HepG2 (cell line): ENCODE results near the gene GRHL3. TPM values are rescaled to one million over a fixed set of nuclear protein-coding genes. Genes with fewer than 3 reads are reported as not detected.

ENCODE experiments used
- ATAC-seq: fragments of 200-7000 bp; cut with Tn5 transposase; 3 replicates; pipeline ENCODE4 v1.9.1; 2020; ENCODE audit warnings: mild to moderate bottlenecking, moderate library complexity
- BruUV-seq: library from RNA; stranded (reverse); fragments of 400-500 nt; replicated peaks from 2 replicates; lab custom pipeline; 2021; lab: Mats Ljungman, UMichigan
- CTCF ChIA-PET: fragments of 300-600 bp; formaldehyde crosslinking; extraction: SDS; loops from one replicate; lab custom pipeline; 2021; ENCODE audit warnings: low total read pairs, inconsistent platforms, low intra/inter-chr PET ratio; lab: Yijun Ruan, JAX
- POLR2A ChIA-PET: fragments of 350-600 bp; sonication (Branson Sonifier 250); formaldehyde crosslinking; loops from one replicate; lab custom pipeline; 2020; ENCODE audit warnings: antibody characterized with exemption, inconsistent platforms; lab: Yijun Ruan, JAX
- DNase-seq: peaks from one replicate; pipeline ENCODE4 v3.0.0-alpha.2; 2015; ENCODE audit warnings: low spot score
- FAIRE-seq: peaks from 3 replicates; lab custom pipeline; 2011; peaks lifted over from hg19 to GRCh38; lab: Jason Lieb, UNC
- H2AFZ ChIP-seq: one replicate; pipeline ENCODE4 v1.6.1; 2011; ENCODE audit warnings: low read length, inconsistent platforms
- H3K27ac ChIP-seq: fragments of 300-600 bp; 3 replicates; pipeline ENCODE4 v1.8.0; 2011; ENCODE audit warnings: mixed run types, mild to moderate bottlenecking, mixed read lengths, low read length, inconsistent platforms; ENCODE audit not compliant: insufficient read depth; ENCODE audit errors: extremely low read length
- H3K27me3 ChIP-seq, 2 experiments: fragments of 200-600 bp in 1 of 2; 2 replicates in 1 of 2; 3 replicates in 1 of 2; pipeline versions ENCODE4 v1.6.0 to v1.8.0; 2011; ENCODE audit warnings: low read length in 2 of 2, mild to moderate bottlenecking in 2 of 2, moderate library complexity in 2 of 2, inconsistent platforms in 1 of 2; ENCODE audit not compliant: insufficient read depth in 2 of 2, control insufficient read depth in 1 of 2
- H3K36me3 ChIP-seq, 2 experiments: fragments of 200-600 bp in 1 of 2; replicated peaks in 1 of 2; 2 replicates in 1 of 2; 3 replicates in 1 of 2; pipeline versions ENCODE4 v1.5.1 to v1.8.0; 2011; ENCODE audit warnings: low read length in 2 of 2, inconsistent platforms in 1 of 2; ENCODE audit not compliant: insufficient read depth in 2 of 2, control insufficient read depth in 1 of 2
- H3K4me1 ChIP-seq: 2 replicates; pipeline ENCODE4 v1.5.1; 2012; ENCODE audit warnings: low read length, inconsistent platforms; ENCODE audit not compliant: insufficient read depth
- H3K4me2 ChIP-seq: 2 replicates; pipeline ENCODE4 v1.6.0; 2011; ENCODE audit warnings: low read depth, low read length, inconsistent platforms
- H3K4me3 ChIP-seq, 3 experiments: fragments of 200-600 bp in 1 of 3; sonication (generic), shearing (Covaris generic) in 1 of 3; replicated peaks in 1 of 3; 2 replicates each; pipeline ENCODE4 v1.5.1; 2011 to 2016; ENCODE audit warnings: low read length in 3 of 3, inconsistent platforms in 2 of 3, low read depth in 2 of 3, mild to moderate bottlenecking in 2 of 3, control low read depth in 1 of 3, mixed read lengths in 1 of 3; ENCODE audit not compliant: insufficient read depth in 1 of 3
- H3K79me2 ChIP-seq: one replicate; pipeline ENCODE4 v1.6.1; 2011; ENCODE audit warnings: low read length, inconsistent platforms; ENCODE audit not compliant: insufficient read depth
- H3K9ac ChIP-seq: 2 replicates; pipeline ENCODE4 v1.6.0; 2011; ENCODE audit warnings: mild to moderate bottlenecking, low read depth, low read length, inconsistent platforms; ENCODE audit not compliant: insufficient read depth
- H3K9me3 ChIP-seq: 2 replicates; pipeline ENCODE4 v1.5.1; 2012; ENCODE audit warnings: mild to moderate bottlenecking, low read length
- H4K20me1 ChIP-seq: 2 replicates; pipeline ENCODE4 v1.6.0; 2011; ENCODE audit warnings: inconsistent platforms, mild to moderate bottlenecking, low read length, moderate library complexity; ENCODE audit not compliant: insufficient read depth
- AFF4 ChIP-seq: sonication (generic); formaldehyde crosslinking; IDR thresholded peaks from 2 replicates; pipeline ENCODE4 v1.4.0; 2020; ENCODE audit warnings: missing genetic modification reagents
- ARNT2 ChIP-seq: sonication (generic); formaldehyde crosslinking; IDR thresholded peaks from 2 replicates; pipeline ENCODE4 v1.8.0; 2022; ENCODE audit warnings: mild to moderate bottlenecking, low read depth, missing genetic modification reagents, moderate library complexity
- MAFG ChIP-seq: sonication (generic); formaldehyde crosslinking; IDR thresholded peaks from 2 replicates; pipeline ENCODE4 v1.5.1; 2020; ENCODE audit warnings: mild to moderate bottlenecking, missing genetic modification reagents
- MIER3 ChIP-seq: IDR thresholded peaks from 2 replicates; pipeline ENCODE4 v1.6.1; 2016; ENCODE audit warnings: missing compliant biosample characterization, borderline replicate concordance
- MYNN ChIP-seq: sonication (generic); formaldehyde crosslinking; IDR thresholded peaks from 2 replicates; pipeline ENCODE4 v1.4.0; 2020; ENCODE audit warnings: mild to moderate bottlenecking, low read depth, missing genetic modification reagents
- POLR2AphosphoS5 ChIP-seq: IDR thresholded peaks from 2 replicates; pipeline ENCODE4 v1.6.1; 2012; ENCODE audit warnings: low read depth, low read length
- SNAPC4 ChIP-seq: sonication (generic); formaldehyde crosslinking; IDR thresholded peaks from 2 replicates; pipeline ENCODE4 v1.4.0; 2020; ENCODE audit warnings: mild to moderate bottlenecking, missing genetic modification reagents
- SP1 ChIP-seq, 2 experiments: fragments of 450-650 bp in 1 of 2; sonication (generic) in 1 of 2; formaldehyde crosslinking in 1 of 2; IDR thresholded peaks; 2 replicates each; pipeline versions ENCODE4 v1.4.0 to v1.6.1; 2016 to 2020; ENCODE audit warnings: missing genetic modification reagents in 1 of 2
- SRSF9 ChIP-seq: fragments of 200-400 bp; formaldehyde crosslinking; IDR thresholded peaks from 2 replicates; pipeline ENCODE4 v1.6.1; 2018; ENCODE audit warnings: borderline replicate concordance, mild to moderate bottlenecking, low read depth, low read length; ENCODE audit not compliant: insufficient read depth, poor library complexity, severe bottlenecking
- YY1 ChIP-seq: IDR thresholded peaks from 2 replicates; pipeline ENCODE4 v1.6.1; 2011; ENCODE audit warnings: low read length, low read depth, moderate library complexity, mild to moderate bottlenecking; ENCODE audit not compliant: insufficient read depth, insufficient replicate concordance
- ZBTB2 ChIP-seq: sonication (generic); formaldehyde crosslinking; IDR thresholded peaks from 2 replicates; pipeline ENCODE4 v1.8.0; 2022; ENCODE audit warnings: low read depth, missing genetic modification reagents
- ZNF224 ChIP-seq: sonication (generic); formaldehyde crosslinking; IDR thresholded peaks from 2 replicates; pipeline ENCODE4 v1.5.0; 2020; ENCODE audit warnings: mild to moderate bottlenecking, missing genetic modification reagents
- WGBS: methylation state at CpG from one replicate; pipeline ENCODE4 v1.1.6; 2017; ENCODE audit warnings: low lambda C conversion rate; 5-methylcytosine and 5-hydroxymethylcytosine counted together
- in situ Hi-C: cut with HindIII; loops from 2 replicates; pipeline ENCODE4 v1.10.0; 2017; ENCODE audit warnings: low pct_unique_long_range_greater_than_20kb; ENCODE audit not compliant: extremely low pct_ligation_motif_present
- intact Hi-C: fragments of 100-400 bp; cut with micrococcal nuclease; formaldehyde crosslinking; loops from one replicate; pipeline ENCODE4 v1.10.0; 2022; ENCODE audit not compliant: unreplicated experiment
- polyA plus RNA-seq, 8 experiments: library from polyadenylated mRNA; depleted of rRNA in 3 of 8; stranded (reverse) in 7 of 8; unstranded in 1 of 8; fragments of >200 nt; fragmentation: Illumina TruSeq in 4 of 8; extraction: Trizol in 4 of 8; gene quantifications; 2 replicates each; pipeline versions ENCODE4 v1.2.1 to v1.2.3, GENCODE V29; 2011 to 2016; ENCODE audit warnings: low read depth in 4 of 8, missing spikeins in 1 of 8, mixed read lengths in 1 of 8; ENCODE audit not compliant: insufficient read depth in 1 of 8
- total RNA-seq, 5 experiments: library from RNA; depleted of rRNA; stranded (reverse); fragments of >200 nt; fragmentation: Illumina TruSeq; extraction: Trizol; gene quantifications; 2 replicates each; pipeline ENCODE4 v1.2.3, GENCODE V29; 2016; ENCODE audit warnings: low read depth in 1 of 5
- TF ChIP-seq, protein P1 (sequence below): sonication (generic); formaldehyde crosslinking; IDR thresholded peaks from 2 replicates; pipeline ENCODE4 v1.4.0; 2020; ENCODE audit warnings: mild to moderate bottlenecking, missing genetic modification reagents

The GRHL3 gene
- total and polyA plus RNA-seq, 2 of the 13 experiments (the other 11 are each of a cell fraction or from before 2014, with no cell fraction given) = not detected

GRCh38 chr1:24379733-24380315 is 60.7 kb downstream of the GRHL3 start:
- FAIRE-seq (no peak), ATAC-seq (no peak), DNase-seq (no peak)
- intact Hi-C loops (loop anchor here (10.0 kb wide), 1 partner anchor 1015 kb away; the partner anchor contains the start of gene ZNF436), in situ Hi-C loops (no loop called here)
- H3K79me2 ChIP-seq = no peaks in the 10 kb centered on the region
- H3K9me3 ChIP-seq = no peaks in the 10 kb centered on the region
- no peaks in the 10 kb centered on the region for H3K27me3 ChIP-seq
- no peak overlapping the region for H3K27ac ChIP-seq
- peaks cover 9% of the 10 kb centered on the region; the same call in 1 of the 2 replicates for H3K4me1 ChIP-seq
- WGBS = 87% methylated on average over 8 of the region's 8 CpGs
- H2AFZ ChIP-seq = no peak overlapping the region
- BruUV-seq = no TSS peak
- no peak overlapping the region for H3K9ac ChIP-seq
- CTCF ChIA-PET = no interaction called here
- POLR2A ChIA-PET = no interaction called here
- no peaks in the 10 kb centered on the region for H3K36me3 ChIP-seq
- H3K4me3 ChIP-seq = no peak overlapping the region
- H4K20me1 ChIP-seq = no peaks in the 10 kb centered on the region
- H3K4me2 ChIP-seq = no peak overlapping the region
- TF ChIP-seq ZNF224 (no peak), ARNT2 (CRISPR knock-in tag) (no peak), POLR2AphosphoS5 (no peak), MAFG (CRISPR knock-in tag) (no peak), AFF4 (CRISPR knock-in tag) (no peak), SP1 (IDR thresholded peaks at IDR 0.05) (no peak), SP1 (CRISPR knock-in tag; IDR thresholded peaks at IDR 0.05) (no peak), ZBTB2 (CRISPR knock-in tag) (no peak), MYNN (CRISPR knock-in tag) (no peak), SNAPC4 (no peak), SRSF9 (no peak), YY1 (no peak), MIER3 (no peak)
- TF ChIP-seq, protein P1, sequence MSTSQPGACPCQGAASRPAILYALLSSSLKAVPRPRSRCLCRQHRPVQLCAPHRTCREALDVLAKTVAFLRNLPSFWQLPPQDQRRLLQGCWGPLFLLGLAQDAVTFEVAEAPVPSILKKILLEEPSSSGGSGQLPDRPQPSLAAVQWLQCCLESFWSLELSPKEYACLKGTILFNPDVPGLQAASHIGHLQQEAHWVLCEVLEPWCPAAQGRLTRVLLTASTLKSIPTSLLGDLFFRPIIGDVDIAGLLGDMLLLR (CRISPR knock-in tag) = no peak
